Upper lobe of left lung (tissue), 4 donors: Measurements from ENCODE around the gene SH3GL1.

ENCODE experiments used
- CTCF ChIP-seq, 6 experiments: fragments of 450-650 bp in 4 of 6; fragments of 200-600 bp in 2 of 6; sonication (generic) in 2 of 6; IDR thresholded peaks; one replicate each; pipeline ENCODE4 v1.5.1; 2016 to 2019; ENCODE audit warnings: antibody characterized with exemption in 6 of 6
- EP300 ChIP-seq, 4 donors: sonication (generic); formaldehyde crosslinking; IDR thresholded peaks; one replicate each; pipeline ENCODE4 v1.5.1; 2017; ENCODE audit warnings: antibody characterized with exemption in 4 of 4, control low read depth in 2 of 4

- TF ChIP-seq EP300 (IDR thresholded peaks at IDR 0.05) (no peak), CTCF (IDR thresholded peaks at IDR 0.05) (no peak)
These were observed 42.4 kb downstream of the SH3GL1 start for GRCh38 chr19:4357921-4358326.
